Measurements from ENCODE around the gene HOXA11. TPM values are rescaled to one million over a fixed set of nuclear protein-coding genes. Genes with fewer than 3 reads are reported as not detected.

Gene HOXA11
- total RNA-seq, 1 experiment from 2014 or later: 0.79 TPM

GRCh38 chr7:27133409-27134231 lies 51.4 kb downstream of the HOXA11 start:
- DNase-seq (ENCODE audit: low read depth): no peak

GRCh38 chr7:27132978-27133377 lies 52.1 kb downstream of the HOXA11 start:
- DNase-seq (ENCODE audit: low read depth): no peak

- no peak for DNase-seq (ENCODE audit: low read depth)
These were observed 52.8 kb downstream of the HOXA11 start for GRCh38 chr7:27132214-27132613.

GRCh38 chr7:27131390-27131819 lies 53.6 kb downstream of the HOXA11 start:
- DNase-seq (ENCODE audit: low read depth): no peak

Other genes with a start within 250 kb of the HOXA11 start
- 8.2 and 9.1 TPM in 2 replicates for gene HOXA1, start 89.2 kb downstream of the HOXA11 start, total RNA-seq (2014; rRNA removed; shearing (Covaris generic))
- 1.7 and 2.2 TPM in 2 replicates for gene HOXA2, start 82.5 kb downstream of the HOXA11 start, total RNA-seq (2014; rRNA removed; shearing (Covaris generic))
- gene HOXA4, start 54.5 kb downstream of the HOXA11 start, total RNA-seq (2014; rRNA removed; shearing (Covaris generic)): 4.9 and 5.8 TPM in 2 replicates
- gene HOXA5, start 41.6 kb downstream of the HOXA11 start, total RNA-seq (2014; rRNA removed; shearing (Covaris generic)): 0.69 and 3.0 TPM in 2 replicates
- 3.7 TPM in 1 of 2 replicates, not detected in the other for gene HOXA6, start 37.5 kb downstream of the HOXA11 start, total RNA-seq (2014; rRNA removed; shearing (Covaris generic))
- gene HOXA3, start 32.6 kb downstream of the HOXA11 start, total RNA-seq (2014; rRNA removed; shearing (Covaris generic)): 0.86 and 8.6 TPM in 2 replicates
- gene HOXA7, start 28.6 kb downstream of the HOXA11 start, total RNA-seq (2014; rRNA removed; shearing (Covaris generic)): 3.7 and 4.6 TPM in 2 replicates
- 66.1 and 66.8 TPM in 2 replicates for gene HOXA9, start 19.7 kb downstream of the HOXA11 start, total RNA-seq (2014; rRNA removed; shearing (Covaris generic))
- gene HOXA10, start 10.9 kb downstream of the HOXA11 start, total RNA-seq (2014; rRNA removed; shearing (Covaris generic)): 15.4 and 16.7 TPM in 2 replicates
- 1.4 and 3.4 TPM in 2 replicates for gene HOXA13, start 14.9 kb upstream of the HOXA11 start, total RNA-seq (2014; rRNA removed; shearing (Covaris generic))
- gene EVX1, start 57.6 kb upstream of the HOXA11 start, total RNA-seq (2014; rRNA removed; shearing (Covaris generic)): not detected in 2 replicates

Data from M059J (cell line).